ENCODE results near the gene FAM83F.
A peak's percentile ranks its signal among the peaks of the same experiment; 100 is the strongest.

The FAM83F gene

DNA sequence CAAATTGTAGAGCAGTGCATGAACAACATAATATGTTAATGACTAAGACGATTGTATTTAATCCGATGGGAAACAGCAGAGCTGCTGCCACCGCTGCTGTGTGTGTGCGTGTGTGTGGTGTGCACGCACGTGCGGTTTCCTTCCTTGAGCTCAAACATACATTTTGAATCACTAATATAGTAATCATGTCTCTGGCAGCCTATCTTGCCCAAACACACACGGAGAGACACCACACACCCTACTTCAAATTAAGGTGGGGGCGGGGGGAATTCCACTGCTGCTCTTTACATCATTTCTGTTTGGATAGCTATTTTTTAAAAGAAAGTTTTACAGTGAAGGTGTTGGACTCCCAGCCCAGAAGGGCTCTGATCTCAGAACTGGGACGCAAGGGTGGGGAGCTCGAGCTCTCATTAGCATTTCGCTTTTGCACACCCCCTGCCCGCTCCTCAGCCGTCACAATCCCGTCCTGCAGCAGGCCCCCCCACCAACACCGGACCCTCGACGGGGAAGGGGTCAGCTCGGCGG is 651 bp upstream of the FAM83F start:
- H3K4me3 ChIP-seq (ENCODE audit: low read length in 2 of 2) = peak overlapping the region; percentile 31 to 51
- H3K27ac ChIP-seq (ENCODE audit: low read depth in 2 of 2, low read length in 2 of 2) = no peak overlapping the region
- no peaks in the 10 kb centered on the region for H3K9me3 ChIP-seq (ENCODE audit: control insufficient read depth in 2 of 2, low read length in 2 of 2)
- H3K4me1 ChIP-seq (ENCODE audit: control insufficient read depth in 2 of 2, insufficient read depth in 2 of 2, low read length in 2 of 2) = peaks cover 23 to 34% of the 10 kb centered on the region in 2 donors
- H3K36me3 ChIP-seq (ENCODE audit: control insufficient read depth in 2 of 2, insufficient read depth in 2 of 2, low read length in 2 of 2) = no peaks in the 10 kb centered on the region
- H3K27me3 ChIP-seq (ENCODE audit: control insufficient read depth in 2 of 2, insufficient read depth in 2 of 2, low read length in 2 of 2) = peaks cover 0 to 13% of the 10 kb centered on the region in 2 donors
- peak overlapping the region; percentile 14 to 50 for H3K9ac ChIP-seq (ENCODE audit: low read depth in 1 of 2, low read length in 2 of 2)

DNA sequence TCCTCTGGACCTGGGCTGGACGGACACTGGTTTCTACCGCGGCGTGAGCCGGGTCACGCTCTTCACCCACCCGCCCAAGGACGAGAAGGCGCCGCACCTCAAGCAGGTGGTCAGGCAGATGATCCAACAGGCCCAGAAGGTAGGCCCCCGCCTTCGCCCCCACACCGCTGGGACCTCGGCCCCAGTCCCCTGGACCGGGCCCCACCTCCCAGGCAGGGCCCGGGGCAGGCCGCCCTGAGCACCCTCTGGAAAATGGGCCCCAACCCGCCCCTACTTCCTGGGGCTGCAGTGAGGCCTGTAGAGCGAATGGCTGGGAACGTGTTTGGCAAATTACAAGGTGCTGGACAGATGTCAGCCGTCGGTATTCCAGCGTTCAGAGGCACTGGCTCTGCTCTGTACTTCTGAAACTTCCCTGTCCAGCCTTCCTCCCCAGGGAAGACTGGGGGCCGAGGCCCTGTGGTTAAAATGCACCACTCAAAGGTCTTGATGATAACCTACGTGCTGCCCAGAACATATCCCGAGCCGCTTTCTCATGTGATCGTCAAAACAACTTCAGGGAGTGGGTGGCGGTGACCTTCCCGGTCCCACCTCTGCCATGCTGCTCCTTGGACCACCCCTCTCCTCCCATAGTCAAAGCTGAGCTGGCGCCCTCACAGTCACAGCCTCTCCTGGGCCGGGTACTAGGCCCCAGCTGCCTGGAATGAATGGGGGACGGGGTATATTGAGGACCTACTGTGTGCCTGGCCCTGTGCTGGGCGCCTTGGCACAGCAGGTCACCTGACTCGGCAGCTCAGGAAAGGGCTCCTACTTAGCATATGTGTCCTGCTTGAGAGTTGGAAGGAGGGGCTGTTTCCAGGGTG is 869 bp downstream of the FAM83F start:
- H3K36me3 ChIP-seq (ENCODE audit: control insufficient read depth in 2 of 2, insufficient read depth in 2 of 2, low read length in 2 of 2) = no peaks in the 10 kb centered on the region
- peak overlapping the region; percentile 80 to 88 for H3K27ac ChIP-seq (ENCODE audit: low read depth in 2 of 2, low read length in 2 of 2)
- H3K27me3 ChIP-seq (ENCODE audit: control insufficient read depth in 2 of 2, insufficient read depth in 2 of 2, low read length in 2 of 2) = peaks cover 0 to 13% of the 10 kb centered on the region in 2 donors
- H3K4me1 ChIP-seq (ENCODE audit: control insufficient read depth in 2 of 2, insufficient read depth in 2 of 2, low read length in 2 of 2) = peaks cover 30 to 49% of the 10 kb centered on the region in 2 donors
- peak overlapping the region; percentile 70 to 94 for H3K9ac ChIP-seq (ENCODE audit: low read depth in 1 of 2, low read length in 2 of 2)
- H3K9me3 ChIP-seq (ENCODE audit: control insufficient read depth in 2 of 2, low read length in 2 of 2) = no peaks in the 10 kb centered on the region
- peak overlapping the region; percentile 75 to 76 for H3K4me3 ChIP-seq (ENCODE audit: low read length in 2 of 2)

- H3K27ac ChIP-seq (ENCODE audit: low read depth in 2 of 2, low read length in 2 of 2) = peak overlapping the region; percentile 86 to 88
- H3K4me1 ChIP-seq (ENCODE audit: control insufficient read depth in 2 of 2, insufficient read depth in 2 of 2, low read length in 2 of 2) = peaks cover 33 to 56% of the 10 kb centered on the region in 2 donors
- no peaks in the 10 kb centered on the region for H3K36me3 ChIP-seq (ENCODE audit: control insufficient read depth in 2 of 2, insufficient read depth in 2 of 2, low read length in 2 of 2)
- H3K9me3 ChIP-seq (ENCODE audit: control insufficient read depth in 2 of 2, low read length in 2 of 2) = no peaks in the 10 kb centered on the region
- H3K9ac ChIP-seq (ENCODE audit: low read depth in 1 of 2, low read length in 2 of 2) = peak overlapping the region in 1 of 2 donors; percentile 94
- H3K27me3 ChIP-seq (ENCODE audit: control insufficient read depth in 2 of 2, insufficient read depth in 2 of 2, low read length in 2 of 2) = peaks cover 0 to 13% of the 10 kb centered on the region in 2 donors
- peak overlapping the region; percentile 75 to 76 for H3K4me3 ChIP-seq (ENCODE audit: low read length in 2 of 2)
Measured at GRCh38 chr22:39996732-39997131, 2.0 kb downstream of the FAM83F start.

- no peaks in the 10 kb centered on the region for H3K9me3 ChIP-seq (ENCODE audit: control insufficient read depth in 2 of 2, low read length in 2 of 2)
- peak overlapping the region; percentile 2 for H3K4me3 ChIP-seq (ENCODE audit: low read length in 2 of 2)
- peak overlapping the region in 1 of 2 donors; percentile 94 for H3K9ac ChIP-seq (ENCODE audit: low read depth in 1 of 2, low read length in 2 of 2)
- H3K4me1 ChIP-seq (ENCODE audit: control insufficient read depth in 2 of 2, insufficient read depth in 2 of 2, low read length in 2 of 2) = peaks cover 33 to 59% of the 10 kb centered on the region in 2 donors
- peak overlapping the region; percentile 86 to 88 for H3K27ac ChIP-seq (ENCODE audit: low read depth in 2 of 2, low read length in 2 of 2)
- H3K36me3 ChIP-seq (ENCODE audit: control insufficient read depth in 2 of 2, insufficient read depth in 2 of 2, low read length in 2 of 2) = no peaks in the 10 kb centered on the region
- H3K27me3 ChIP-seq (ENCODE audit: control insufficient read depth in 2 of 2, insufficient read depth in 2 of 2, low read length in 2 of 2) = peaks cover 0 to 13% of the 10 kb centered on the region in 2 donors
Measured at GRCh38 chr22:39997421-39997820, 2.7 kb downstream of the FAM83F start.

GRCh38 chr22:39997939-39998726 is 3.4 kb downstream of the FAM83F start:
- Histone ChIP-seq H3K9me3 (ENCODE audit: control insufficient read depth in 2 of 2, low read length in 2 of 2) (no peaks in the 10 kb centered on the region), H3K4me1 (ENCODE audit: control insufficient read depth in 2 of 2, insufficient read depth in 2 of 2, low read length in 2 of 2) (peaks cover 33 to 59% of the 10 kb centered on the region in 2 donors), H3K27me3 (ENCODE audit: control insufficient read depth in 2 of 2, insufficient read depth in 2 of 2, low read length in 2 of 2) (peaks cover 0 to 7% of the 10 kb centered on the region in 2 donors), H3K4me3 (ENCODE audit: low read length in 2 of 2) (peak overlapping the region; percentile 2 to 26), H3K9ac (ENCODE audit: low read depth in 1 of 2, low read length in 2 of 2) (peak overlapping the region in 1 of 2 donors; percentile 94), H3K27ac (ENCODE audit: low read depth in 2 of 2, low read length in 2 of 2) (peak overlapping the region; percentile 86 to 88), H3K36me3 (ENCODE audit: control insufficient read depth in 2 of 2, insufficient read depth in 2 of 2, low read length in 2 of 2) (no peaks in the 10 kb centered on the region)

GRCh38 chr22:39999144-39999757 is 4.5 kb downstream of the FAM83F start:
- H3K27me3 ChIP-seq (ENCODE audit: control insufficient read depth in 2 of 2, insufficient read depth in 2 of 2, low read length in 2 of 2) = peaks cover 0 to 3% of the 10 kb centered on the region in 2 donors
- no peaks in the 10 kb centered on the region for H3K9me3 ChIP-seq (ENCODE audit: control insufficient read depth in 2 of 2, low read length in 2 of 2)
- peaks cover 31 to 59% of the 10 kb centered on the region in 2 donors for H3K4me1 ChIP-seq (ENCODE audit: control insufficient read depth in 2 of 2, insufficient read depth in 2 of 2, low read length in 2 of 2)
- H3K27ac ChIP-seq (ENCODE audit: low read depth in 2 of 2, low read length in 2 of 2) = peak overlapping the region; percentile 86 to 88
- peak overlapping the region in 1 of 2 donors; percentile 26 for H3K4me3 ChIP-seq (ENCODE audit: low read length in 2 of 2)
- H3K36me3 ChIP-seq (ENCODE audit: control insufficient read depth in 2 of 2, insufficient read depth in 2 of 2, low read length in 2 of 2) = no peaks in the 10 kb centered on the region
- H3K9ac ChIP-seq (ENCODE audit: low read depth in 1 of 2, low read length in 2 of 2) = peak overlapping the region in 1 of 2 donors; percentile 54

DNA sequence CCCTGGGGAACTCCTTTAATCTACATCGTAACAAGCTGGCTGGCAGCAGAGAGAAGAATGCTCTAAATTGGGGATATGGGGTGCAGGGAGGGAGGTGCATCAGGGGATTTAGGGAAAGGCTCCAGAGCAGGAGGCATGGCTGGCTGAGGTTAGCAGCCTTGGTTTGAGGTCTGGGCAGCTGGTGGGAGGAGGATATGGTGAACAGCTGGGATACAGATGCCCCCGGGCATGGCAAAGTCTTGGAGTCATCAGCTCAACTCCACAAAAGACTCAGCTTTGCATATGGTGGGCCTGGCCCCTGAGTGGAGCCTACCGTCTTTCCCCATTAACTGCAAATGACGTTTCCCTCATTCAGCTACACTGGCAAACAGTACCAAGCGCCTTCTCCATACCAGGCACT is 5.4 kb downstream of the FAM83F start:
- Histone ChIP-seq H3K4me3 (ENCODE audit: low read length in 2 of 2) (no peak overlapping the region), H3K4me1 (ENCODE audit: control insufficient read depth in 2 of 2, insufficient read depth in 2 of 2, low read length in 2 of 2) (peaks cover 30 to 58% of the 10 kb centered on the region in 2 donors), H3K27me3 (ENCODE audit: control insufficient read depth in 2 of 2, insufficient read depth in 2 of 2, low read length in 2 of 2) (no peaks in the 10 kb centered on the region), H3K36me3 (ENCODE audit: control insufficient read depth in 2 of 2, insufficient read depth in 2 of 2, low read length in 2 of 2) (no peaks in the 10 kb centered on the region), H3K9me3 (ENCODE audit: control insufficient read depth in 2 of 2, low read length in 2 of 2) (no peaks in the 10 kb centered on the region), H3K9ac (ENCODE audit: low read depth in 1 of 2, low read length in 2 of 2) (peak overlapping the region in 1 of 2 donors; percentile 12), H3K27ac (ENCODE audit: low read depth in 2 of 2, low read length in 2 of 2) (peak overlapping the region; percentile 86 to 88)

DNA sequence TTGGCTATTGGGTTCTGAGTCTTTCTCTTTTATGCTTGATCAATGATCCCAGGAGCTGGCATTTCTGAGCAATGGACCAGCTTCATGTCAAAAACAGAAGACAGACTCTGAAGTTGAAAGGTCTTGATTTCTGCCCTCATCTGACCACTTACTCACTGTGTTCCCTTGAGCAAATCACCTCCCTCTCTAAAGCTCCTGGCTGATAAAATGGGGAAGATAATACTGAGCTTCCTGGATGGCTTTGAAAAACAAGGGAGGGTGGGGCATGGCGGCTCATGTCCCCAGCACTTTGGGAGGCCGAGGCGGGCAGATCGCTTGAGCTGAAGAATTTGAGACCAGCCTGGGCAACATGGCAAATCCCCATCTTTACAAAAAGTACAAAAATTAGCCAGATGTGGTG is 6.4 kb downstream of the FAM83F start:
- peaks cover 30 to 53% of the 10 kb centered on the region in 2 donors for H3K4me1 ChIP-seq (ENCODE audit: control insufficient read depth in 2 of 2, insufficient read depth in 2 of 2, low read length in 2 of 2)
- H3K27me3 ChIP-seq (ENCODE audit: control insufficient read depth in 2 of 2, insufficient read depth in 2 of 2, low read length in 2 of 2) = no peaks in the 10 kb centered on the region
- peak overlapping the region in 1 of 2 donors; percentile 10 for H3K27ac ChIP-seq (ENCODE audit: low read depth in 2 of 2, low read length in 2 of 2)
- no peak overlapping the region for H3K4me3 ChIP-seq (ENCODE audit: low read length in 2 of 2)
- H3K36me3 ChIP-seq (ENCODE audit: control insufficient read depth in 2 of 2, insufficient read depth in 2 of 2, low read length in 2 of 2) = no peaks in the 10 kb centered on the region
- H3K9me3 ChIP-seq (ENCODE audit: control insufficient read depth in 2 of 2, low read length in 2 of 2) = no peaks in the 10 kb centered on the region
- no peak overlapping the region for H3K9ac ChIP-seq (ENCODE audit: low read depth in 1 of 2, low read length in 2 of 2)

GRCh38 chr22:40001800-40002577 is 7.2 kb downstream of the FAM83F start:
- H3K36me3 ChIP-seq (ENCODE audit: control insufficient read depth in 2 of 2, insufficient read depth in 2 of 2, low read length in 2 of 2) = no peaks in the 10 kb centered on the region

More at GRCh38 chr22:40001800-40002577, 7.2 kb downstream of the FAM83F start:
- H3K9ac ChIP-seq (ENCODE audit: low read depth in 1 of 2, low read length in 2 of 2) = no peak overlapping the region
- H3K4me1 ChIP-seq (ENCODE audit: control insufficient read depth in 2 of 2, insufficient read depth in 2 of 2, low read length in 2 of 2) = peaks cover 30 to 50% of the 10 kb centered on the region in 2 donors
- H3K9me3 ChIP-seq (ENCODE audit: control insufficient read depth in 2 of 2, low read length in 2 of 2) = no peaks in the 10 kb centered on the region
- no peak overlapping the region for H3K27ac ChIP-seq (ENCODE audit: low read depth in 2 of 2, low read length in 2 of 2)
- no peak overlapping the region for H3K4me3 ChIP-seq (ENCODE audit: low read length in 2 of 2)
- no peaks in the 10 kb centered on the region for H3K27me3 ChIP-seq (ENCODE audit: control insufficient read depth in 2 of 2, insufficient read depth in 2 of 2, low read length in 2 of 2)
